ENCODE measurements around the gene PDE7B.
"Not testable (repeated sequence)": the region's sequence is repeated elsewhere in the genome, so short reads cannot be mapped to it uniquely, and the experiment has no call there.

Gene PDE7B

GRCh38 chr6:135860361-135860760, 8.9 kb downstream of the PDE7B start:
- TF ChIP-seq CTCF (IDR thresholded peaks at IDR 0.05; ENCODE audit: borderline replicate concordance, insufficient read depth, low read depth, low read length): no peak
- no peak overlapping the region for H3K4me3 ChIP-seq (ENCODE audit: low read depth, low read length)

- no peak overlapping the region for H3K4me3 ChIP-seq (ENCODE audit: low read depth, low read length)
- TF ChIP-seq CTCF (IDR thresholded peaks at IDR 0.05; ENCODE audit: borderline replicate concordance, insufficient read depth, low read depth, low read length): no peak
Measured at GRCh38 chr6:135861189-135861588, 9.7 kb downstream of the PDE7B start.

- H3K4me3 ChIP-seq (ENCODE audit: low read depth, low read length): not testable (repeated sequence)
Measured at GRCh38 chr6:135864929-135865328, 13.4 kb downstream of the PDE7B start.

- TF ChIP-seq CTCF (IDR thresholded peaks at IDR 0.05; ENCODE audit: borderline replicate concordance, insufficient read depth, low read depth, low read length): no peak
- H3K4me3 ChIP-seq (ENCODE audit: low read depth, low read length): no peak overlapping the region
Measured at GRCh38 chr6:135866445-135867123, 15.1 kb downstream of the PDE7B start.

- TF ChIP-seq CTCF (IDR thresholded peaks at IDR 0.05; ENCODE audit: borderline replicate concordance, insufficient read depth, low read depth, low read length): no peak
- no peak overlapping the region for H3K4me3 ChIP-seq (ENCODE audit: low read depth, low read length)
Measured at GRCh38 chr6:135867332-135867731, 15.8 kb downstream of the PDE7B start.

GRCh38 chr6:135869857-135870256, 18.4 kb downstream of the PDE7B start:
- H3K4me3 ChIP-seq (ENCODE audit: low read depth, low read length): no peak overlapping the region
- no peak for TF ChIP-seq CTCF (IDR thresholded peaks at IDR 0.05; ENCODE audit: borderline replicate concordance, insufficient read depth, low read depth, low read length)

GRCh38 chr6:135870722-135871121, 19.2 kb downstream of the PDE7B start:
- H3K4me3 ChIP-seq (ENCODE audit: low read depth, low read length): no peak overlapping the region
- no peak for TF ChIP-seq CTCF (IDR thresholded peaks at IDR 0.05; ENCODE audit: borderline replicate concordance, insufficient read depth, low read depth, low read length)

All from GM12875 (cell line).